ENCODE results near the gene DIPK1B.

DIPK1B gene

DNA sequence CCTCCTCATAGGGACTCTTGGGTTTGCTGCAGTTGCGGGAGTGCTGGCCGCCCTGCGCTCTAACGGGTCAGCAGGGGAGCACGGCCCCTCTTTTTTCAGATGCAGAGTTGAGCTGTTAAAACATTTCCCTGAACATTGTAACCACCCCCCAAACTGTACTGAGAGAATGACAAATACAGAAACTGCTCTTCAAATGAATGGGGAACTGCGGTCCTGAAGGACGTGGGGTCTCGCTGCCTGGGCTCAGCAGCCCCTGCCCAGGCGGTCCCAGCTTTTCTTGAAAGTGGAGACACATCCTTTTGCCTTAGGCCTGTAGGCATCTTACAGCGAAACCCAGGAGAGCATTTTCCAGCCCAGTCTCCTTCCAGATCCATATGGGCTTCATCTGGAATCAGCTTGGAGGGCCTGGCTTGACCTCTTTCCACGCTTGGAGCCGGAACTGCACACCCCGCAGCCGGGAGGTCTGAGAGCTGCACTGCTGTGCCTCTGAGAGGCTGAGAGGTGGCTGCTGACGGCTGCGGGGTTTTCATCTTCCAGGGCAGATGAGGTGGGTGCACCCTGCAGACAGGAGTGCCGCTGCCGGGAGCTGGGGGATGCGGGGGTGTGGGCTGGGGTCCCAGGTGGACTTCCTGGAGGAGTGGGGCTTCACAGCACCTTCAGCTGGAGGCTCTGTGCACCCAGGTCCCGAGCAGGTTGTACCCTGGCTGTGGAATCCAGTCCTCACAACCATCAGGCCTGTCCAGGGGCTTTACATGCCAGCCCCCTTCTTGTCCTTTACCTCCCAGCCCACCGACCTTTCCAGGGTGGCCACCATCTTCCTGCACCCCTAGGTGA, 23.9 kb upstream of the DIPK1B start:
- no peak for DNase-seq (ENCODE audit: insufficient read length, low spot score)
- TF ChIP-seq, protein P1, sequence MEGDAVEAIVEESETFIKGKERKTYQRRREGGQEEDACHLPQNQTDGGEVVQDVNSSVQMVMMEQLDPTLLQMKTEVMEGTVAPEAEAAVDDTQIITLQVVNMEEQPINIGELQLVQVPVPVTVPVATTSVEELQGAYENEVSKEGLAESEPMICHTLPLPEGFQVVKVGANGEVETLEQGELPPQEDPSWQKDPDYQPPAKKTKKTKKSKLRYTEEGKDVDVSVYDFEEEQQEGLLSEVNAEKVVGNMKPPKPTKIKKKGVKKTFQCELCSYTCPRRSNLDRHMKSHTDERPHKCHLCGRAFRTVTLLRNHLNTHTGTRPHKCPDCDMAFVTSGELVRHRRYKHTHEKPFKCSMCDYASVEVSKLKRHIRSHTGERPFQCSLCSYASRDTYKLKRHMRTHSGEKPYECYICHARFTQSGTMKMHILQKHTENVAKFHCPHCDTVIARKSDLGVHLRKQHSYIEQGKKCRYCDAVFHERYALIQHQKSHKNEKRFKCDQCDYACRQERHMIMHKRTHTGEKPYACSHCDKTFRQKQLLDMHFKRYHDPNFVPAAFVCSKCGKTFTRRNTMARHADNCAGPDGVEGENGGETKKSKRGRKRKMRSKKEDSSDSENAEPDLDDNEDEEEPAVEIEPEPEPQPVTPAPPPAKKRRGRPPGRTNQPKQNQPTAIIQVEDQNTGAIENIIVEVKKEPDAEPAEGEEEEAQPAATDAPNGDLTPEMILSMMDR (IDR thresholded peaks at IDR 0.05; ENCODE audit: insufficient read depth, missing control alignments) = no peak
- FAIRE-seq = no peak

DNA sequence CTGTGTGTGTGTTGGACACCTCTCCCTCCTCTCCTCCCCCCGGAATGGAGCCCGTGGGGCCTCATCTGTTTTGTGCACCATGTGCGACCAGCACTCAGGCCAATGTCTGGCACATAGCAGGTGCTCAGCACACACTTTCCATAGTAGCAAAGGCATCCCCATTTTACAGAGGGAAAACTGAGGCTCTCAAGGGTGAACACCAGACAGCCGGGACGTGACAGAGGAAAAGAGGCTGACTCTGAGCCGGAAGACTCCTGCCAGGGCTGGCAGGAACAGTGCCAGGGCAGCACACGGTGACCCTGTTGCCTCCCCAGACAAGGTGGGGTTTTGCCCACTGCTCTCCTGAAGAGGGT, 23.3 kb upstream of the DIPK1B start:
- TF ChIP-seq, protein P1 (IDR thresholded peaks at IDR 0.05; ENCODE audit: insufficient read depth, missing control alignments) = no peak
- DNase-seq (ENCODE audit: insufficient read length, low spot score) (no peak), FAIRE-seq (no peak)

DNA sequence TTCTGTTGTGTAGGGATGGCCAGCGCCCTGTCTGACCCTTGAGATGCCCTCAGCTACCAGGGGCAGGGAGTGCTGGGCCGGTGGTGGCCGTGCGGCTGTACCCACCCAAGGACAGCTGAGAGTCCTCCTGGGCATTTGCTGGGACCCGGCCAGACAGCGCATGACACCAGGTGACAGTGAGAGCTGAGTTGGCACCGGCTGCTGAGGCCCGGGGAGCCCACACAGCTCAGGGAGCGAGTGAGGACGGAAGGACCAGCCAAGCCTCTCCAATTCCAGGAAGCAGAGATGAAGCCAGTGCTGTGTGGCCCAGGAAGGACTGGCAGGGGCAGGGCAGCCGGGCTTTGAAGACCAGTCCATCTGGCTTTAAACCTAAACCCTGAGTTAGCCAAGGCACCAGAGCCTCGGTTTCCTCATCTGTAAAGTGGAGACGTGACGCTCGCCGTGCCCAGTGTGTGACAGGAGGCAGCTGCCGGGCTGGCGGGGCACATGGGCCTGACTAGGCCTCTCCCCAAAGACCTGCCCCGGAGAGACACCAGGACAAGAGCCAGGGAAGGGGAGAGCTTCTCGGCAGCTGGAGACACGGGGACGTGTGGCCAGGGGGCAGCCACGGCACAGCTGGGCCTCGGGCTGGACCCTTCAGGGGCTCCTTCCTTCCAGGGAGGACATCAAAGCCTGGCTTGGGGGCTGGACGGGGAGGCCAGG, 22.1 kb upstream of the DIPK1B start:
- DNase-seq (ENCODE audit: insufficient read length, low spot score) (no peak), FAIRE-seq (no peak)
- TF ChIP-seq, protein P1 (IDR thresholded peaks at IDR 0.05; ENCODE audit: insufficient read depth, missing control alignments) = no peak

DNA sequence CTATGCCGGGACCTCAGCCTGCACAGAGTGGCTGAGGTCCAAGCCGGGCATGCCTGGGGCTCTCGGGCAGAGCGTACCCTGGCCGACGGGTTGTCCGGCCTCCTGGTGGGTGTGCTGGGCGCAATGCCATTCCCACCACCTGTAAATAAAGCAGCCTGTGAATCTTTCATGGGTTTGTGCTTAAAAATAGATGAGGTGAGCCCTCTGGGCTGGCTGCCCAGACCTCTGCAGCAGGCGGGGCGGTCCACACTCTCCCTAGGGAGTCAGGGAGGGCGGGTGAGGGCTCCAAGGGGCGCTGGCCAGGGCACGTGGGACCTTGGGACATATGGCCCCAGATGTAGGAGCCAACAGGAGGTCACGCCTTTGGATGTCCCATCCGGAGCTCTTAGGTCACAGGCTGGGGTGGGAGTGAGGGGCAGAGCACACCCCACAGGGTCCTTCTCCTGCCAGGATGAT, 21.5 kb upstream of the DIPK1B start:
- TF ChIP-seq, protein P1 (IDR thresholded peaks at IDR 0.05; ENCODE audit: insufficient read depth, missing control alignments) = no peak
- DNase-seq (ENCODE audit: insufficient read length, low spot score) (no peak), FAIRE-seq (no peak)

DNA sequence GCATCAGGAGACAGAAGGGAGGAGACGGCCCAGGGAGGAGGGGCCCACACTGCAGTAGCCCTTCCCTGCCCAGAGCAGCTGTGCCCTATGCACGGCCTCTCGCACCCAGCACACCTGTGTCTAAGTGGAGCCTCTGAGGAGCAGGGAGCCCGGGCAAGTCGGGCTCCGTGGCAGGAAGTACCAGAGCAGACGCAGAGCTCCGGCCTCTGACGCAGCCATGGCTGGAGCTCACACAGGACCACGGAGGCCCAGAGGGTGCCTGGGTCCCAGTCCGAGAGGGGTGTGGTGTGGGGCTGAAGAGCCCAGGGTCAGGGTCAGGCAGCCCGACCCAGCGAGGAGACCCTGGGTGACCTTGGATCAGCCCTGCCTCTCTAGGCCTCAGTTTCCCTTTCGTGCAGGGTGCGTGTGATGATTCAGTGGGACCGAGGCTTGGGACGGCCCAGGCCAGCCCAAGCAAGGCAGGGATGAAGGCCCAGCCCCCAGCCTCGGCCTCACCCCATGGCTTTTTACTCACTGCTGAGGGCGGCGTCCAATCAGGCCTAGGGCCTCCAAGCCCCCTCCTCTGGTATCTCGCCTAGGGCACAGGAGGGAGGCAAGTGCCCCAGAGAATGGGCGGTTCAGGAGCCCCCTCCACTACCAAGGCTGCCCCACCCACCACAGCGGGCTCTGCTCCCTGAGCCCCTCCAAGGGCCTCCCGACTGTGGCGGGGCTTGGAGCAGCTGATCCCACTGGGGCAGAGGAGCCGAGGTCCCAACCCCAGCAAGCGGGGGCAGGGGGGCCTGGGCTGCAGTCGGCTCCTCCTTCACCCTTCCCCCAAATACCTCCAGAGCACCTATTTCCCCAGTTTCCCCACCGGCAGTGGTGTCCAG, 20.8 kb upstream of the DIPK1B start:
- DNase-seq (ENCODE audit: insufficient read length, low spot score) (no peak), FAIRE-seq (no peak)
- TF ChIP-seq, protein P1 (IDR thresholded peaks at IDR 0.05; ENCODE audit: insufficient read depth, missing control alignments) = no peak

DNA sequence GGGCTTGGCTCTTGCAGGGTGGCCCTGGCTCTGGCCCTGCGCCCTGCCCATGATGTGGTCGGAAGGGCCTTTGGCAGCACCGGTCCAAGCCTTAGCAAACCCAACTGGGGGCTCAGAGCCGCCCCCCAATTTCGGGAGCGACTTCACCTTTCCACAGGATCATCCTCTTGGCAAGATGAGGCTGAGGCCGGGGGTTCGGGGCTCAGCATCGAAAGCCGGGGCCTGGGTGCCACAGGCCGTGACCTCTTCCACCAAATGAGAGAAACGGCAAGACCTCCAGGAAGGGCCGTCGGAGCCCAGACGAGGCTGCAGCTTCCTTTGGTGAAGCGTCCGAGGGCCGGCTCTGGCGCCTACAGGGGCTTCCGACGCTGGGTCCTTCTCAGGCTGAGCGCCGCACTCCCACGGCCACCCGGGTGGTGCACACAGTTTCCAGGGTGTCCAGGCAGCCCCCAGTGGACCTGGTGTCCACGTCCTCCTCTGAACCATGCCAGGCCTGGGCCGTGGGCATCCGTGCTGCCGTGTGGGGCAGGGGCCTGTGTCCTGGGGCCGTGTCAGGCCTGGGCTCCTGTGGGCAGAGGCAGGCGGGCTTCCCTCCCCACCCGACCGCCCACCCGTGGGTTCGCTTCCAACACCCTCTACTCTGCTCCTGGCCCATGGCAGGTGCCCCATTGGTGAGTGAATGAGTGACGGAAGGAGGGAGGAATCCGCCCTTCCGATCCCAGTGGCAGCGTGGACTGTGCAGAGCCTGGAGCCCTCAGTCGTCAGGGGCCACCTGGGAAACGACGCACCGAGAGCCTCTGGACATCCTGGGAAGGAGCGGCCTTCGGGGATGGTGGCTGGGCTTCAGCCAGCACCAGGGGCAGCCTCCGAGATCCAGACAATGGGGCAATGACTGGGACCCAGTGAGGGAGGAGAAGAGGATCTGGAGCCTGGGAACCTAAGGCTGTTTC, 19.9 kb upstream of the DIPK1B start:
- no peak for DNase-seq (ENCODE audit: insufficient read length, low spot score)
- TF ChIP-seq, protein P1 (IDR thresholded peaks at IDR 0.05; ENCODE audit: insufficient read depth, missing control alignments) = no peak
- FAIRE-seq = no peak

Data from D721Med (cell line).